H9 (cell line): Measurements from ENCODE around the gene LAMB4. TPM values are rescaled to one million over a fixed set of nuclear protein-coding genes. Genes with fewer than 3 reads are reported as not detected.

Experiments
- DNase-seq: peaks from one replicate; pipeline ENCODE4 v3.0.0-alpha.2; 2017
- H2AFZ ChIP-seq: one replicate; pipeline ENCODE4 v1.6.1; 2013; ENCODE audit warnings: mild to moderate bottlenecking, low read length, control low read depth, moderate library complexity
- H2AK5ac ChIP-seq: 2 replicates; pipeline ENCODE4 v1.6.1; 2013; ENCODE audit warnings: low read length, control low read depth, mixed read lengths; ENCODE audit not compliant: insufficient read length
- H2BK120ac ChIP-seq: one replicate; pipeline ENCODE4 v1.6.1; 2013; ENCODE audit warnings: low read depth, mild to moderate bottlenecking, low read length, control low read depth, inconsistent platforms; ENCODE audit not compliant: poor library complexity, severe bottlenecking
- H2BK12ac ChIP-seq: 2 replicates; pipeline ENCODE4 v1.6.1; 2013; ENCODE audit warnings: low read length, control low read depth, mixed read lengths, low read depth; ENCODE audit not compliant: insufficient read length
- H2BK15ac ChIP-seq: 2 replicates; pipeline ENCODE4 v1.6.1; 2013; ENCODE audit warnings: low read depth, low read length, control low read depth
- H2BK20ac ChIP-seq: one replicate; pipeline ENCODE4 v1.6.1; 2013; ENCODE audit warnings: low read depth, mild to moderate bottlenecking, low read length, control low read depth, inconsistent platforms; ENCODE audit not compliant: poor library complexity, severe bottlenecking
- H2BK5ac ChIP-seq: 2 replicates; pipeline ENCODE4 v1.6.1; 2013; ENCODE audit warnings: low read length, control low read depth, mixed read lengths; ENCODE audit not compliant: insufficient read length
- H3K14ac ChIP-seq: 2 replicates; pipeline ENCODE4 v1.6.1; 2013; ENCODE audit warnings: low read length, control low read depth; ENCODE audit not compliant: insufficient read depth
- H3K18ac ChIP-seq: 2 replicates; pipeline ENCODE4 v1.6.1; 2013; ENCODE audit warnings: low read depth, mild to moderate bottlenecking, mixed read lengths, low read length, control low read depth; ENCODE audit not compliant: insufficient read length
- H3K23ac ChIP-seq: 2 replicates; pipeline ENCODE4 v1.6.1; 2013; ENCODE audit warnings: low read length, control low read depth, mixed read lengths, low read depth; ENCODE audit not compliant: insufficient read length
- H3K23me2 ChIP-seq: 2 replicates; pipeline ENCODE4 v1.6.1; 2013; ENCODE audit warnings: low read depth, mild to moderate bottlenecking, mixed read lengths, low read length, control low read depth; ENCODE audit not compliant: insufficient read length, poor library complexity, severe bottlenecking
- H3K27ac ChIP-seq: 2 replicates; pipeline ENCODE4 v1.5.1; 2013; ENCODE audit warnings: low read length, control low read depth, mixed read lengths, low read depth; ENCODE audit not compliant: insufficient read length
- H3K27me3 ChIP-seq: 2 replicates; pipeline ENCODE4 v1.6.1; 2013; ENCODE audit warnings: low read length, control low read depth, inconsistent platforms; ENCODE audit not compliant: insufficient read depth
- H3K4ac ChIP-seq: 2 replicates; pipeline ENCODE4 v1.6.1; 2013; ENCODE audit warnings: low read depth, mild to moderate bottlenecking, control low read depth, inconsistent platforms, low read length, moderate library complexity
- H3K4me1 ChIP-seq: 2 replicates; pipeline ENCODE4 v1.6.1; 2013; ENCODE audit warnings: low read length, control low read depth, inconsistent platforms; ENCODE audit not compliant: insufficient read depth
- H3K4me2 ChIP-seq: 2 replicates; pipeline ENCODE4 v1.6.1; 2013; ENCODE audit warnings: low read length, control low read depth, mixed read lengths; ENCODE audit not compliant: insufficient read length, insufficient read depth
- H3K56ac ChIP-seq: 2 replicates; pipeline ENCODE4 v1.6.1; 2013; ENCODE audit warnings: low read depth, mild to moderate bottlenecking, mixed read lengths, low read length, control low read depth; ENCODE audit not compliant: insufficient read length
- H3K79me1 ChIP-seq: 2 replicates; pipeline ENCODE4 v1.6.1; 2013; ENCODE audit warnings: low read depth, mild to moderate bottlenecking, moderate library complexity, low read length, control low read depth, inconsistent platforms; ENCODE audit not compliant: insufficient read depth, poor library complexity, severe bottlenecking
- H3K79me2 ChIP-seq: 2 replicates; pipeline ENCODE4 v1.6.1; 2013; ENCODE audit warnings: low read length, control low read depth, inconsistent platforms; ENCODE audit not compliant: insufficient read depth
- H3K9ac ChIP-seq: 2 replicates; pipeline ENCODE4 v1.6.1; 2013; ENCODE audit warnings: low read length, control low read depth, mixed read lengths; ENCODE audit not compliant: insufficient read length; ENCODE audit errors: extremely low read depth
- H3K9me3 ChIP-seq: one replicate; pipeline ENCODE4 v1.6.1; 2013; ENCODE audit warnings: low read depth, low read length, inconsistent platforms; ENCODE audit not compliant: control insufficient read depth
- H3T11ph ChIP-seq: one replicate; pipeline ENCODE4 v1.6.1; 2013; ENCODE audit warnings: mild to moderate bottlenecking, low read length, control low read depth, inconsistent platforms
- H4K20me1 ChIP-seq: one replicate; pipeline ENCODE4 v1.6.1; 2013; ENCODE audit not compliant: control insufficient read depth, insufficient read length, insufficient read depth
- H4K5ac ChIP-seq: 2 replicates; pipeline ENCODE4 v1.6.1; 2013; ENCODE audit warnings: low read depth, mild to moderate bottlenecking, mixed read lengths, low read length, control low read depth; ENCODE audit not compliant: insufficient read length
- H4K8ac ChIP-seq: replicated peaks from 2 replicates; pipeline ENCODE4 v1.6.1; 2013; ENCODE audit warnings: low read length, control low read depth, mixed read lengths, low read depth; ENCODE audit not compliant: insufficient read length
- H4K91ac ChIP-seq: 2 replicates; pipeline ENCODE4 v1.6.1; 2013; ENCODE audit warnings: low read depth, mild to moderate bottlenecking, moderate library complexity, mixed read lengths, low read length, control low read depth; ENCODE audit not compliant: insufficient read length
- H3K27ac Mint-ChIP-seq, 3 experiments: 2 replicates in 2 of 3; 3 replicates in 1 of 3; pipeline ENCODE4 v1.8.0; 2020 to 2021; ENCODE audit warnings: mixed read lengths in 3 of 3, mild to moderate bottlenecking in 1 of 3, moderate library complexity in 1 of 3
- H3K27me3 Mint-ChIP-seq: 2 replicates; pipeline ENCODE4 v1.8.0; 2021; ENCODE audit warnings: low read depth, mild to moderate bottlenecking, moderate library complexity, mixed read lengths
- H3K36me3 Mint-ChIP-seq, 3 experiments: 2 replicates in 2 of 3; 3 replicates in 1 of 3; pipeline ENCODE4 v1.8.0; 2020 to 2021; ENCODE audit warnings: low read depth in 3 of 3, mixed read lengths in 3 of 3; ENCODE audit not compliant: insufficient read depth in 1 of 3
- H3K4me1 Mint-ChIP-seq, 2 experiments: 2 replicates each; pipeline ENCODE4 v1.8.0; 2020; ENCODE audit warnings: mixed read lengths in 2 of 2
- H3K4me3 Mint-ChIP-seq, 2 experiments: 2 replicates in 1 of 2; 3 replicates in 1 of 2; pipeline ENCODE4 v1.8.0; 2020 to 2021; ENCODE audit warnings: mild to moderate bottlenecking in 2 of 2, mixed read lengths in 2 of 2, moderate library complexity in 1 of 2
- H3K9me3 Mint-ChIP-seq, 2 experiments: 2 replicates in 1 of 2; 3 replicates in 1 of 2; pipeline ENCODE4 v1.8.0; 2020; ENCODE audit warnings: mild to moderate bottlenecking in 2 of 2, mixed read lengths in 2 of 2, moderate library complexity in 1 of 2
- CTCF ChIP-seq: fragments of 200-600 bp; sonication (generic); conservative IDR thresholded peaks from 3 replicates; pipeline ENCODE4 v1.8.0; 2021; ENCODE audit warnings: antibody characterized with exemption, mild to moderate bottlenecking
- WGBS: extraction: QIAGEN DNeasy Blood & Tissue Kit; methylation state at CpG from one replicate; pipeline ENCODE4 v1.1.7; 2013; ENCODE audit warnings: missing lambda C conversion rate, low lambda C conversion rate, mixed read lengths; ENCODE audit not compliant: insufficient read length; ENCODE audit errors: extremely low coverage; 5-methylcytosine and 5-hydroxymethylcytosine counted together
- total RNA-seq: library from RNA; stranded (reverse); gene quantifications from 2 replicates; pipeline ENCODE4 v1.2.1, GENCODE V29; 2021

Gene LAMB4
- total RNA-seq, 1 experiment from 2014 or later: not detected

GRCh38 chr7:108071551-108071950 is 58.6 kb downstream of the LAMB4 start:
- Histone ChIP-seq H4K91ac (no peak overlapping the region), H2BK15ac (no peak overlapping the region), H2BK20ac (no peak overlapping the region), H3K27ac (no peak overlapping the region), H3K4me1 (no peaks in the 10 kb centered on the region), H3K9me3 (no peaks in the 10 kb centered on the region), H2BK120ac (no peak overlapping the region), H3K4me2 (no peak overlapping the region), H2AK5ac (no peak overlapping the region), H2BK5ac (no peak overlapping the region), H3K4ac (no peak overlapping the region), H3T11ph (no peak overlapping the region), H3K23ac (no peak overlapping the region), H3K9ac (no peak overlapping the region), H4K5ac (no peak overlapping the region), H3K18ac (no peak overlapping the region), H4K20me1 (no peaks in the 10 kb centered on the region), H2BK12ac (no peak overlapping the region), H3K23me2 (no peaks in the 10 kb centered on the region), H3K56ac (no peak overlapping the region), H2AFZ (no peak overlapping the region), H3K79me2 (no peaks in the 10 kb centered on the region), H3K27me3 (no peaks in the 10 kb centered on the region), H4K8ac (no peak overlapping the region), H3K14ac (no peak overlapping the region), H3K79me1 (no peaks in the 10 kb centered on the region)
- TF ChIP-seq CTCF: no peak
- H3K27me3 Mint-ChIP-seq: no peaks in the 10 kb centered on the region; the same call in 1 of the 2 replicates
- no peaks in the 10 kb centered on the region for H3K9me3 Mint-ChIP-seq
- no peak for DNase-seq
- H3K27ac Mint-ChIP-seq: no peak overlapping the region; a peak in 1 of 7 replicates
- no peaks in the 10 kb centered on the region for H3K36me3 Mint-ChIP-seq
- no peaks in the 10 kb centered on the region for H3K4me1 Mint-ChIP-seq
- WGBS: no CpG with 5 or more reads among the region's 1 CpG
- no peak overlapping the region for H3K4me3 Mint-ChIP-seq
